ENCODE results near the gene CAMK2D.

DNA sequence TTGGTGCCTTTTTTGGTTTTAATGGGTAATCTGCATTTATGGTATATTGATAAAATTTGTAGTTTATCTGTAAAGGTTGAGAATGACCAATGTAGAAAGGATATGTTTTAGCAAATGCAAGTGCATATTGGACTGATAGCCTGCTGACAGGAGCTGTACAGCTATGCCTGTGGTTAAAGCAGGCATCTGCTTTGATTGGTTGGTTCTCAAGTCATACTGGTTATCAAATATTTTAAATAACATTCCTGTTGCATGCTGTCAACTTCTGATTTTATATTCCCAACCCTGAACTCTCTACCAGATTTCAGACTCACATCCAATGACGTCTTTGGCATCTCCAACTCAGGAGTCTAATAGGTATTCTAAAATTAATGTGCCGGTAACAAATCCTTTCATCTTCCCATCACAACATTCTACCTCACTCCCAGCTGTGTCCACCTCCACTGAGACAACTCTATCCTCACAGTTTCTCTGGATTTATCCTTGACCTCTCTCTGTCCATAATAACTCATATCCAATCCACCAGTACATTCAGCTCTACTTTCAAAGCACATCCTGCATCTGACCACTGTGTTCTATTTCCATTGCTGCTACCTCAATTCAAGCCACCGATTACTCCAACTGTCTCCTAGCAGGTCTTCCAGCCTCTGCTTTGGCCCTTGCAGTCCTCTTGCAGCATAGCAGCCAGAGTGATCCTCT, 125.7 kb downstream of the CAMK2D start:
- TF ChIP-seq, protein P1, sequence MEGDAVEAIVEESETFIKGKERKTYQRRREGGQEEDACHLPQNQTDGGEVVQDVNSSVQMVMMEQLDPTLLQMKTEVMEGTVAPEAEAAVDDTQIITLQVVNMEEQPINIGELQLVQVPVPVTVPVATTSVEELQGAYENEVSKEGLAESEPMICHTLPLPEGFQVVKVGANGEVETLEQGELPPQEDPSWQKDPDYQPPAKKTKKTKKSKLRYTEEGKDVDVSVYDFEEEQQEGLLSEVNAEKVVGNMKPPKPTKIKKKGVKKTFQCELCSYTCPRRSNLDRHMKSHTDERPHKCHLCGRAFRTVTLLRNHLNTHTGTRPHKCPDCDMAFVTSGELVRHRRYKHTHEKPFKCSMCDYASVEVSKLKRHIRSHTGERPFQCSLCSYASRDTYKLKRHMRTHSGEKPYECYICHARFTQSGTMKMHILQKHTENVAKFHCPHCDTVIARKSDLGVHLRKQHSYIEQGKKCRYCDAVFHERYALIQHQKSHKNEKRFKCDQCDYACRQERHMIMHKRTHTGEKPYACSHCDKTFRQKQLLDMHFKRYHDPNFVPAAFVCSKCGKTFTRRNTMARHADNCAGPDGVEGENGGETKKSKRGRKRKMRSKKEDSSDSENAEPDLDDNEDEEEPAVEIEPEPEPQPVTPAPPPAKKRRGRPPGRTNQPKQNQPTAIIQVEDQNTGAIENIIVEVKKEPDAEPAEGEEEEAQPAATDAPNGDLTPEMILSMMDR (conservative IDR thresholded peaks at IDR 0.05; ENCODE audit: low read depth in 2 of 2), result no peak
- TF ChIP-seq POLR2AphosphoS5 (IDR thresholded peaks at IDR 0.05; ENCODE audit: low read depth) (no peak), EZH2phosphoT487 (IDR thresholded peaks at IDR 0.05; ENCODE audit: unreplicated experiment) (no peak), EZH2 (IDR thresholded peaks at IDR 0.05; ENCODE audit: low read depth, unreplicated experiment) (no peak), CREB1 (CRISPR knock-in tag; IDR thresholded peaks at IDR 0.05; ENCODE audit: low read depth) (no peak)
- TF ChIP-seq, protein P2, sequence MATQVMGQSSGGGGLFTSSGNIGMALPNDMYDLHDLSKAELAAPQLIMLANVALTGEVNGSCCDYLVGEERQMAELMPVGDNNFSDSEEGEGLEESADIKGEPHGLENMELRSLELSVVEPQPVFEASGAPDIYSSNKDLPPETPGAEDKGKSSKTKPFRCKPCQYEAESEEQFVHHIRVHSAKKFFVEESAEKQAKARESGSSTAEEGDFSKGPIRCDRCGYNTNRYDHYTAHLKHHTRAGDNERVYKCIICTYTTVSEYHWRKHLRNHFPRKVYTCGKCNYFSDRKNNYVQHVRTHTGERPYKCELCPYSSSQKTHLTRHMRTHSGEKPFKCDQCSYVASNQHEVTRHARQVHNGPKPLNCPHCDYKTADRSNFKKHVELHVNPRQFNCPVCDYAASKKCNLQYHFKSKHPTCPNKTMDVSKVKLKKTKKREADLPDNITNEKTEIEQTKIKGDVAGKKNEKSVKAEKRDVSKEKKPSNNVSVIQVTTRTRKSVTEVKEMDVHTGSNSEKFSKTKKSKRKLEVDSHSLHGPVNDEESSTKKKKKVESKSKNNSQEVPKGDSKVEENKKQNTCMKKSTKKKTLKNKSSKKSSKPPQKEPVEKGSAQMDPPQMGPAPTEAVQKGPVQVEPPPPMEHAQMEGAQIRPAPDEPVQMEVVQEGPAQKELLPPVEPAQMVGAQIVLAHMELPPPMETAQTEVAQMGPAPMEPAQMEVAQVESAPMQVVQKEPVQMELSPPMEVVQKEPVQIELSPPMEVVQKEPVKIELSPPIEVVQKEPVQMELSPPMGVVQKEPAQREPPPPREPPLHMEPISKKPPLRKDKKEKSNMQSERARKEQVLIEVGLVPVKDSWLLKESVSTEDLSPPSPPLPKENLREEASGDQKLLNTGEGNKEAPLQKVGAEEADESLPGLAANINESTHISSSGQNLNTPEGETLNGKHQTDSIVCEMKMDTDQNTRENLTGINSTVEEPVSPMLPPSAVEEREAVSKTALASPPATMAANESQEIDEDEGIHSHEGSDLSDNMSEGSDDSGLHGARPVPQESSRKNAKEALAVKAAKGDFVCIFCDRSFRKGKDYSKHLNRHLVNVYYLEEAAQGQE (IDR thresholded peaks at IDR 0.05; ENCODE audit: unreplicated experiment), result no peak
- TF ChIP-seq, protein P3, sequence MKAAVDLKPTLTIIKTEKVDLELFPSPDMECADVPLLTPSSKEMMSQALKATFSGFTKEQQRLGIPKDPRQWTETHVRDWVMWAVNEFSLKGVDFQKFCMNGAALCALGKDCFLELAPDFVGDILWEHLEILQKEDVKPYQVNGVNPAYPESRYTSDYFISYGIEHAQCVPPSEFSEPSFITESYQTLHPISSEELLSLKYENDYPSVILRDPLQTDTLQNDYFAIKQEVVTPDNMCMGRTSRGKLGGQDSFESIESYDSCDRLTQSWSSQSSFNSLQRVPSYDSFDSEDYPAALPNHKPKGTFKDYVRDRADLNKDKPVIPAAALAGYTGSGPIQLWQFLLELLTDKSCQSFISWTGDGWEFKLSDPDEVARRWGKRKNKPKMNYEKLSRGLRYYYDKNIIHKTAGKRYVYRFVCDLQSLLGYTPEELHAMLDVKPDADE (IDR thresholded peaks at IDR 0.05), result no peak
